GM23248 (cell line): ENCODE measurements around the gene NMT2.

Experiments
- EZH2 ChIP-seq: fragments of 200-600 bp; sonication (generic); IDR thresholded peaks from 2 replicates; pipeline ENCODE4 v1.6.1; 2018; ENCODE audit warnings: antibody characterized with exemption, mild to moderate bottlenecking; ENCODE audit not compliant: insufficient read depth, poor library complexity, severe bottlenecking
- EZH2phosphoT487 ChIP-seq: fragments of 200-600 bp; sonication (generic); IDR thresholded peaks from 2 replicates; pipeline ENCODE4 v1.6.1; 2018; ENCODE audit warnings: antibody characterized with exemption, moderate library complexity, mild to moderate bottlenecking, low read depth; ENCODE audit not compliant: insufficient read depth

GRCh38 chr10:15118615-15119014 is 49.9 kb downstream of the NMT2 start:
- TF ChIP-seq EZH2 (no peak), EZH2phosphoT487 (no peak)
